Activated CD8-positive, alpha-beta memory T cell treated with anti-CD3 and anti-CD28 coated beads for 24 hours (primary cell): ENCODE data around the gene FCGR2B.
"Not testable (repeated sequence)": the region's sequence is repeated elsewhere in the genome, so short reads cannot be mapped to it uniquely, and the experiment has no call there.

Source experiments
- DNase-seq: peaks from one replicate; pipeline ENCODE4 v3.0.0-alpha.2; 2020

The FCGR2B gene

GRCh38 chr1:161706482-161707347 lies 43.8 kb downstream of the FCGR2B start, which contains the start of gene FCRLA:
TSS of gene FCRLA (plus strand) at chr1:161707229. CDS start at chr1:161707265, 36 bp downstream.
- DNase-seq, result no peak

GRCh38 chr1:161707503-161707902 lies 44.6 kb downstream of the FCGR2B start:
- no peak for DNase-seq

- no peak for DNase-seq
These were observed 46.4 kb downstream of the FCGR2B start for GRCh38 chr1:161709373-161709772.

GRCh38 chr1:161710560-161710959 lies 47.6 kb downstream of the FCGR2B start:
- no peak for DNase-seq

- no peak for DNase-seq
These were observed 55.8 kb downstream of the FCGR2B start for GRCh38 chr1:161718559-161719324.

GRCh38 chr1:161719325-161719611 lies 56.3 kb downstream of the FCGR2B start:
- DNase-seq, result no peak

GRCh38 chr1:161720422-161720821 lies 57.5 kb downstream of the FCGR2B start:
- DNase-seq, result no peak

GRCh38 chr1:161720956-161721737 lies 58.2 kb downstream of the FCGR2B start, which contains the start of gene FCRLB:
TSS of gene FCRLB (plus strand) at chr1:161721544. CDS start at chr1:161722673, 1,129 bp downstream.
- no peak for DNase-seq

- DNase-seq, result no peak
These were observed 58.9 kb downstream of the FCGR2B start for GRCh38 chr1:161721738-161722343.

GRCh38 chr1:161722406-161722805 lies 59.5 kb downstream of the FCGR2B start:
- no peak for DNase-seq

GRCh38 chr1:161723459-161724141 lies 60.7 kb downstream of the FCGR2B start:
- no peak for DNase-seq

GRCh38 chr1:161725258-161725907 lies 62.4 kb downstream of the FCGR2B start:
- DNase-seq, result not testable (repeated sequence)

GRCh38 chr1:161725908-161726472 lies 63.0 kb downstream of the FCGR2B start:
- DNase-seq, result peak; percentile 81

GRCh38 chr1:161726473-161727255 lies 63.7 kb downstream of the FCGR2B start:
- peak; percentile 82 for DNase-seq

GRCh38 chr1:161727256-161727924 lies 64.4 kb downstream of the FCGR2B start:
- peak; percentile 71 for DNase-seq
